CD4-positive, alpha-beta T cell treated with Interleukin-15 for 1 hour (primary cell): ENCODE results near the gene COA7.
"Not testable (repeated sequence)": the region's sequence is repeated elsewhere in the genome, so short reads cannot be mapped to it uniquely, and the experiment has no call there.

Source experiments
- DNase-seq: peaks from one replicate; pipeline ENCODE4 v3.0.0-alpha.2; 2020

COA7 gene

DNA sequence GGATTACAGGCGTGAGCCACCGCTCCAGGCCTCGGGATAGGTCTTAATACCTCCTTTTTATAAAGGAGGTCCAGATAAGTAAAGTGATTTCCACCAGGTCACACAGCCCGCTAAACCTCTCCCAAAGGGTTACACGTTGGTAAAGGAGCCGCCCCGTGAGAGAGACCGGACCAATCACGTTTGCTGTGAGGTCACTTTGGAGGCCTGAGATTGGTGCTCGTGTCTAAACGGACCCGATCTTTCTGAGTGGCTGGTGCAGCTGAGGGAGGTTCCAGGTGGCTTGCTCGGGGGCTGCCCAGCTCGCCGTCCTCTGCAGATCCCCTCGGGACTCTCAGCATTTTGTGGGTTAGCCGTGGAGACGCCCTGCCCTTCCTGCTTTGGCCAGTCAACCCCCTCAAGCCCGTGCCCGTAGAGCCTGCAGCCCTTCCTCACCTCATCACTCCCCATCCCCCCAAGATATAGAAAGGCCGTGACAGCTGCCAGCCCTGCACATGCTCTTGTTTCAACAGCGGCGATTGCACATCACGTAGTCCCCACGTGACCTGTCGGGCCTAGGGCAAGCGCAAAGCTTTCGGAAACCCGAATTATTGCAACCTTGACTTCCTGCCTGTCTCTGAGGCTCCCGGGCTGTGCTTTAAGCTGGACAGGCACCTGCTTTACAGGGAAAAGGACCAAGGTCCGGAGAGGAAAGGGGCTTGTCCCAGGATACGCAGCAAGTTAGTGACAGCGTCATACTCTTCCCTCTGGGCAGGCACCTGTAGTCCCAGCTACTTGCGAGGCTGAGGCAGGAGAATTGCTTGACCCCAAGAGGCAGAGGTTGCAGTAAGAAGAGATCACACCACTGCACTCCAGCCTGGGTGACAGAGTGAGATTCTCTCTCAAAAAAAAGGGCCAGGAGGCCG lies 5.0 kb upstream of the COA7 start:
- peak; percentile 89 for DNase-seq

DNA sequence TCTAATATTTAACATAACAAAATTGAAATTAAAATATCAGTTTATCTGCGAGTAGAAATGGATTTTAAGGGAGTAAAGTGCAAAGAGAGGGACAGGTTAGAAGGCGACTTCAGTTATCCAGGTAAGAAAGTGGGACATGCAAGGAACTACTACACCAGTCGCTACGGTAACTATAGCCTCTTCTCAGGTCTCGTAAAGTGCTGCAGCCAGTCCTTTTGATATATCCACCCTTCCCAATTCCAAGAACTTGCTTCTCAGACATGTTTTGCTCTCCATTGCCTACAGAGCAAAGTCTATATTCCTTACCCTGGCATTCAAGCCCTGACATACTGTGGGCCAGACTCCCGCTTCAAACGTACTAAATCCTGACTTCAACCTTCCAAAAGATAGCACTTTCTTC lies 2.5 kb downstream of the COA7 start:
- DNase-seq, result no peak

DNA sequence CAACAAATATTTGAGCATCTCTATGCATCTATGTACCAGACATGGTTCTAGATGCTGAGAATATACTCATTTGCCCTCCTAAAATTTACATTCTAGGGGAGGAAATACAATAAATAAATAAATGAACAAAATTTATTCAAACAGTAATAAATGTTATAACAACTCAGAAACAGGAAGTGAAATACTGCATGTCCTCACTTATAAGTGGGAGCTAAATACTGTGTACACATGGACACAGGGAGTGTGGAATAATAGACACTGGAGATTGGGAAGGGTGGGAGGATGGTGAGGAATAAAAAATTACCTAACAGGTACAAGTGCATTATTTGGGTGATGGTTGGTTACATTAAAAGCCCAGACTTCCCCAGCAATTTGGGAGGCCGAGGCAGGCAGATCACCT lies 4.3 kb downstream of the COA7 start:
- no peak for DNase-seq

DNA sequence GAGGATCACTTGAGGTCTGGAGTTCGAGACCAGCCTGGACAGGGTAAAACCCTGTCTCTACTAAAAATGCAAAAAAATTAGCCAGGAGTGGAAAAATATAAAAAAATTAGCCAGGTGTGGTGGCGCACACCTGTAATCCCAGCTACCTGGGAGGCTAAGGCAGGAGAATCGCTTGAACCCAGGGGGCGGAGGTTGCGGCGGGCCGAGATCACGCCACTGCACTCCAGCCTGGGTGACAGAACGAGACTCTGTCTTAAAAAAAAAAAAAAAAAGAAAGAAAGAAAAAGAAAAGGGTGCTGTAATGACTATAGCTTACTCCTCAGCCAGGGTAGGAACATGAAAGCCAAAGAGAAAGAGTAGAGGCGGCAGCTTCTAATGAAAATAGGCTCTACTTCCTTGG lies 4.8 kb downstream of the COA7 start:
- not testable (repeated sequence) for DNase-seq

DNA sequence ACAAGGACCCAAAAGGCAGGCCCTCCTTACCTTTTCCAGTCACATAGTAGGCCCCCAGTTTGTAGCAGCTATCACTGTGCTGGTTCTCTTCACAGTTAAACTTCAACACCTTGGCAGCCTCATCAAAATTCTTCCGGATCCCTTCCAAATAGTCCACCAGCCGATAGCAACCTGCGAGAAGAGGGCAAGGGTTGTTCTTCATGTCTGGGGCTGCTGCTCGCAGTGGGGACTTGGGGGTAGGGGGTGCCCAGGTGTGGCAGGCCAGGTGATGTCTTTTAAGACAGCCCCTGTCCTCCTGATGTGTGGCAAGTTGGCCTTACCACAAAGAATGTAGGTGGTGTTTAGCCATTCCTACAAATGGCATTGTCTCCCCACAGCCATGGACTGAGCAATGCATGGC lies 5.5 kb downstream of the COA7 start:
- DNase-seq, result no peak

DNA sequence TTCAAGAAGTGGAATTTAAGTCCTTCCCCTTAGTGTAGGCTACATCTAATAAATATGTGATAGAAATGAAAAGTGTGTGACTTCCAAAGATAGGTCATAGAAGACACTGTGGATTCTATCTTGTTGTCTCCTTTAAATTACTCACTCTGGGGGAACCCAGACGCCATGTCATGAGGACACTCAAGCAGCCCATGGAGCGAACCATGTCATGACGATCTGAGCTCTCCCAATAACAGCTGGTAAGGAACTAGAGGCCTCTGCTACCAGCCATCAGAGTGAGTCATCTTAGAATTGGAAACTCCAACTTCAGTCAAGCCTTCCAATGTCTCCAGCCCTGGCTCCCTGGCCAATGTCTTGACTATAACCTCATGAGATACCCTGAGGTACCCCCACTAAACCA lies 6.3 kb downstream of the COA7 start:
- DNase-seq, result no peak

DNA sequence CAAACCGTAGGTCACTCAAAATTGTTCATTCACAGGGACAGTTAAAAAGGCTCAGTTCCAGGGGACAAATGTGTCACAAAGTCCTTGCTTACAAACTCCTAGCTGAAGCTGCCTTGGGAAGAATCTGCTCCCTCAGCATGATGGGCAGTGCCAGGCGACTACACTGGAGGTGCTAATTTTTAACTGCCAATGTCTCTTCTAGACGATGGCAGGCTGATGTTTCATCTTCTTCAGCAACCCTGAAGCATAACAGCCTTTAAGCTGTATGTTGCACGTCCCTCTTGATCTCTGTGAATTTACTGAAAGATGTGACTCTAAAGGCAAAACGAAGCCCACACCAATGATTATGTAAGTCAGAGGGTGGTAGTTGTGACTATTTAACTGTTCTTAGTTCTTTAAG lies 11.3 kb downstream of the COA7 start:
- DNase-seq, result no peak

DNA sequence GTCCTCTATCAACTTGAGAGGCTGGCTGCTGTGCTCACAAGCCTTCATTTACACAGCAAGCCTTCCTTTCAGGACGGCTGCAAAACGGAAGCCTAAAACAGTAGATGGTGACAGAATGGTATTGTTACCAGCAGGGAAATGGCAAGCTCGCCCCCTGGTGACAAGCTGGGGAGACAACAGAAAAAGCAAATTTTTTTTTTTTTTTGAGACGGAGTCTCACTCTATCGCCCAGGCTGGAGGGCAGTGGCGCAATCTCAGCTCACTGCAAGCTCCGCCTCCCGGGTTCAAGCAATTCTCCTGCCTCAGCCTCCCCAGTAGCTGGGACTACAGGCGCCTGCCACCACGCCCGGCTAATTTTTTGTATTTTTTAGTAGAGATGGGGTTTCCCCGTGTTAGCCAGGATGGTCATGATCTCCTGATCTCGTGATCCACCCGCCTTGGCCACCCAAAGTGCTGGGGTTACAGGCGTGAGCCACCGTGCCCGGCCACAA lies 11.8 kb downstream of the COA7 start:
- peak; percentile 78 for DNase-seq

DNA sequence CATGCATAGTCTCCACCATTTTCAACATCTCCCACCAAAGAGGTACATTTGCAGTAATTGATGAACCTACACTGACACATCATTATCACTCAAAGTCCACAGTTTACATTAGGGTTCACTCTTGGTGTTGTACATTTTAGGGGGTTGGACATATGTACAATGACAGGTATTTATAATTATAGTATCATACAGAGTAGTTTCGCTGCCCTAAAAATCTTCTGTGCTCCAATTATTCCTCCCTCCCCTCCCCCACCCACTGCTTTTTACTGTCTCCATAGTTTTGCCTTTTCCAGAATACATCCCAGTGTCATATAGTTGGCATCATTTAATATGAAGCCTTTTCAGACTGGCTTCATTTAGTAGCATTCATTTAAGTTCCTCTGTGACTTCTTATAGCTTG lies 13.6 kb downstream of the COA7 start:
- no peak for DNase-seq

DNA sequence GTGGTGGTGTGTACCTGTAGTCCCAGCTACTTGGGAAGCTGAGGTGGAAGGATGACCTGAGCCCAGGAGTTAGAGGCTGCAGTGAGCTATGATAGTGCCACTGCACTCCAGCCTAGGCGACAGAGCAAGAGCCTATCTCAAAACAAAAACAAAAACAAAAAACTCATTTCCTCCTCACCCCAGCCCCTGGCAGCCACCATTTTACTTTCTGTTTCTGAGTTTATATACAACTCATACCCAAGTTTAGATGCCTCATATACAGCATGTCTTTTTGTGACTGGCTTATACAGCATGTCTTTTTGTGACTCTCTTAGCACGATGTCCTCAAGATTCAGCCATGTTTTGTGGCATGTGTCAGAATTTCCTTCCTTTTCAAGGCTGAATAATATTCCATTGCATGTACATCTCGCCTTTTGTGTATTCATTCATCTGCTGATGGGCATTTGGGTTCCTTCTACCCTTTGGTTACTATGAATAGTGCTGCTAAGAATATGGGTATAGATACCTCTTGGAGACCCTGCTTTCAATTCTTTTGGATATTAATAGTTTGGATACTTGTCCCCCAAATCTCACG lies 14.7 kb downstream of the COA7 start:
- DNase-seq, result no peak

DNA sequence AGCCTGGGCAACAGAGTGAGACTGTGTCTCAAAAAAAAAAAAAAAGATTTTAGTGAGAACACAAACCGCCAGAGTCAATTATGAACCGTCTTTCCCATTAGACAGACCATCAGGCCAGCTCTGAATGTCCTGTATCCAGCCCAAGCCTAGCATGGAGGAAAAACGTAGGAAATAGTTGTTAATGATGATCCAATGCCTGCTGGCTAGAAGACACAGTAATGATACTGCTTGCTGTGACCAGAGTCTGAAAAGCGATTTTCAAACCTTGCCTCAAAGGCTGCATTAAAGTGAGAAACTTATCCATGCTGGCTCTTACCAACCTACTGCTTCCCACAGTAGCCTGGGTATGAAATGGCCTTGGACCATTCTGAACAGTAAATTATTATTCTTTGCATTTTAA lies 17.0 kb downstream of the COA7 start:
- DNase-seq, result no peak

DNA sequence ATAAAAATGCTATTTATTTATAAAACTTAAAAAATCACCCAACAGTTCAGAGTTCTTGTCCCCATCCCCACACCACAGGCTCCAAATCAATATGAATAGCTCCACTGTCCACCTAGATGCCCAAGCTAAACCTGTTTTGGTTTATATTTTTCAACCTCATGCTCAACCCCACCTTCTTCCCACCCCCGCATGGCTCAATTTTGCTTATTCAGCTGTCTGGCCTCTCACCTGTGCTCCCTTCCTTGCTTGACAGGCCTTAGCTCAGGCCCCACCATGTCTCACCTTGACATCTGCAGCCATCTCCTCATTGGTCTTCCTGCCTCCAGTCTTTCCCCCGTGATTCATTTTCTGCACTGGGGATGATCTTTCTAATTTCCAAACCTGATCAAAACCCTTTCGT lies 17.8 kb downstream of the COA7 start:
- no peak for DNase-seq

DNA sequence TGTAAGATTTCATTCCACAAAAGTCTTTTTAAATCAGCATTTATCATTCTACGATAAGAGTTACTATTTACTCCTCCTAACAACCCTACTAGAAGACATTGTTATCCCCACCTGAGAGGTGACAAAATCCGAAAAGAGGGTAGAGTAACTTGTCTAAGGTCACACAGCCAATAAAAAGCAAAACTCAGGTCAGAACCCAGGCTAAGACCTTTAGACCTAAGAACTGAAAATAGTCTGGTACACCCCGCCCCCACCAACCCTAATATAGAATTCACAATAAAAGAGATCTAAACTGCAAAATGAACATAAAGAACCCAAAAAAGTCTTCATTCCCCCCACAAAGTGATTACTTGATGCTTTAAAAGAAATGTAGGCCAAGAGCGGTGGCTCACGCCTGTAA lies 18.6 kb downstream of the COA7 start:
- DNase-seq, result no peak

DNA sequence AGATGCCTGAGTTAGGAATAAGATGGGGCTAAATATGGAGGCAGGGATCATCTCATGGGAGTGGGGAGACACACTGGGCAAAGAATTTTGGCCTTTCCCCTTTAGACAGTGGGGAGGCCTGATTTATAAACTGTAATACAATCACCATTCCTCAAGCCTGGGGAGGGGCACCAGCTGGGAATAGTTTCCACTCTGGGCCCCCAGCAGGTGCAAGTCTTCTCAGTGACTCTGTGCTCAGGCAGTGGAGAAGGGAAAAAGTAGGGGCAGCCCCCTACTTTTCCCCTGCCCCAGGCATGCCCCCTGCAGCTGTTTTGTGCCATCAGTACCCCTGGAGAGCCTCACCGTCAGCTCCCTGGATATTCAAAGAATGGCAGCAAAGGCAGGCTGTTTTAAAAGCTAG lies 19.1 kb downstream of the COA7 start:
- DNase-seq, result no peak

DNA sequence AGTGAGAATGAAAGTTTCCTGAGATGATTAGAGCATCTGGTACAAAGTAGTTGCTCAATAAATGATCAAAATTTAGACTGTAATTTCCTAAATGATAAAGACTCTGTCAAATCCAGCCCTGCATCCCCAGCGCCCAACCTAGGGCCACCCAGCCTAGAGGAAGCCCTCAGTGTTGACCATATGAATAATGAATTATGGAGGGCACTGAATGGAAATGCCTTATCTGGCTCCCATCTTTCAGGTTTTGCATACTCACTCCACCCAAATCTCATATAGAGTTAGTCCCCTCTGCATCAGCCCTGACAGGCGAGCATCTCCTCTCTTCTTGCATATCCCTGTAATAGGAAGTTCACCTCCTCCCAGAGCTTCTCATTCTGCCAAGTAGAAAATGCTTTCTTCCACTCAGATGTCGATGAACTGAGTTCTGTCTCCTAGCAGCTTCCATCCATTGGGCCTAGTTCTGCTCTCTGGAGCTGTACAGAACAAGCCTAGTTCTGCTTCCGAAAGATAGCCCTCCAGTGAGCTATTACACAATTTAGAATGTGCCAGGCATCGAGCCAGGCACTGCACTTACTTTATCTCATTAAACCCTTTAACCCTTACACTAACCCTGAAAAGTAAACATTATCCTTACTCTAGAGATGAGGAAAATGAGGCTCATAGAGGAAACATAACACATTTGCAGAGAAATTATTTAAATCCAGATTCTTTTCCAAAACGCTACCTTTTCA lies 20.9 kb downstream of the COA7 start:
- no peak for DNase-seq

DNA sequence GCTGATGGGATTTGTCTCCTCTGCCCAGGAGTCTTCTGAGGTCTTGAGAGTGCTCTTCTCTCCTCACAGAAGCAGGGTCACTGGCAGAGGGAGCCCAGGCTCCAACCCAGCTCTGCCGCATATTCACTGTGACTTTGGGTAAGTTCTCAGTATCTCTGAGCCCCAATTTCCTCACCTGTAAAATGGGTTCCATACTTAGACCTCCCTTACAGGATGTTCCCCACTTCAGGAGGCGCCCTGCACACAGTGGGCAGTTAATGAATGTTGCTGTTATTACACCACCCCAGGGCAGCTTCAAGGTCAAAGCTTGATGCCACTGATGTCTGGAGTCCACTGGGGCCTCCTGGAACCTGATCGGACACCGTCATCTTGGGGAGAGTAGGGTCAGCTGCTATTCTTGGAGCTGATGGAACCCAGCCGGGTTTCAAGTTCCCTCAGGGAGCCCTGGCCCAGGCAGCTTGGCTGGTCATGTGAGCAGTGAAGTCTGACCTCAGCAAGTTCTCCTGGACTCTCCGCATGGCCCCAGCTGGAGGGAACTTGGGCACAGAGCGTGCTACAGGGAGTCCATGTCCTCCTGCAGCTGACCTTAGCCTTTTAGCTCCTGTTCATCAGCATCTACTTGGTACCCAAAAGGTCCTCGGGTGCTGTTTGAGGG lies 21.8 kb downstream of the COA7 start:
- DNase-seq, result no peak

DNA sequence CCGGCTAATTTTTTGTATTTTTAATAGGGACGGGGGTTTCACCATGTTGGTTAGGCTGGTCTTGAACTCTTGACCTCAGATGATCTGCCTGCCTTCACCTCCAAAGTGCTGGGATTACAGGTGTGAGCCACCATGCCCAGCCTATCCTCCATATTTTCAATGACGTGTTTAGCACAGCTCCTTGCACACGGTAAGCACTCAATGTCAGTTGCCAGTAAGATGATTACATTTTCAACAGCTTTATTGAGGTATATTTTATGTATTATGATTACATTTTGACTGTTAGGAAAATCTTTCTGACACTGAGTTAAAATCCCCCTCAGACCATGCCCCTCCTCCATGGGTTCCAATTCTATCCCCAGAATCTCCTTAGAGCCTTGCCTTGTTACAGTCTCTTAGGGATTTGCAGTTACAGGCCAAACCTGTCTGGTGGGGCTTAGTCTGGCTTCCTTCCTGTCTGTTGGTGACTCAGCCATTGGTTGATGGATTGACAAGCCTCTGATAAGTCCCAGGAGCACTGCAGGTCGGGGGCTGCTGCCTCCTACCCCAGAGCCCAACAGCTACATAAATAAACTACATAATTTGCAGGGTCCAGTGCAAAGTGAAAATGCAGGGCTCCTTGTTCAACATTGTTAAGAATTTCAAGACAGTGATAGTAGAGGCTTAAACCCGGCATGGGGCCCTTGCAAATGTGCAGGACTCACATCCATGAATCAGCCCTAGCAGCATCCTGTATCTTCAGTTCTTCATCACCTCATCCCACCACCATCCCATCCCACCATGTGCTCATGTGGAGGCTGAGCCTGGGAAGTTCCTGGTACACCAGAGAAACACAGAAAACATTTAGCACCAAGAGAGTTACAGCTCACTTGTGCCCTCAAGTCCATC lies 23.4 kb downstream of the COA7 start:
- DNase-seq, result no peak

DNA sequence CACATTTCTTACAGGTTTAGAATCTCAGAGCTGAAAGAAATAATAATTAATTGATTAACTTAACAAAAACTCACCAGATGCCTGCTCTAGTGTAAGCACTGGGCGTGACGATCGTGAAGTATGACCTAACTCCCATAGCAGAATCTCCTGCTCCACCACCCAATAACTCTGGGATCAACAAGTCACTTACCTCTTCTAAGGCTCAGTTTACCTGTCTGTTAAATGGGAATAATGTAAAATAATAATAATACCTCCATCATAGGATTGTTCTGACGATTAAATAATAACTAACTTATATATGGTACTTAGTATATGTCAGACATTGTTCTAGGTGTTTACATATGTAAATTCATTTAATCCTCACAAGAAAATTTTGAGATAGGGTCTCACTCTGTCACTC lies 24.6 kb downstream of the COA7 start:
- no peak for DNase-seq

DNA sequence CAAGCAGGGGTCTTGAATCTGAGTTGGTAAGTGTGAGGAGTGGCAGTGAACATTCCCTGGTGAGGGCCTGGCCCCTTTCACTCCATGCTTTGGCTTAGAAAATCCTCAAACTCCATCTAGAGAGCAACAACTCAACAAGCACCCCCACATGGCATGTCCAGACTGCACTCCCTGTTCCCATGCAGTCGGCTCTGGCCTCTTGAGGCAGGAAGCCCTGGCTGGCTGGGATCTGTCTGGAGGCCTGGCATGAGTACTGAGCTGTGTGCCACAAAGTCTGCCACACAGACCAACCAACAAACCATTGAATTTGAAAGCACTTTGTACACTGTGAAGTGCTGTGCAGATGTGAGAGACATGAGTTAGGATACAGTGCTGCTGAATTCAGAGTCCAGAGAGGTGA lies 25.2 kb downstream of the COA7 start:
- DNase-seq, result no peak

DNA sequence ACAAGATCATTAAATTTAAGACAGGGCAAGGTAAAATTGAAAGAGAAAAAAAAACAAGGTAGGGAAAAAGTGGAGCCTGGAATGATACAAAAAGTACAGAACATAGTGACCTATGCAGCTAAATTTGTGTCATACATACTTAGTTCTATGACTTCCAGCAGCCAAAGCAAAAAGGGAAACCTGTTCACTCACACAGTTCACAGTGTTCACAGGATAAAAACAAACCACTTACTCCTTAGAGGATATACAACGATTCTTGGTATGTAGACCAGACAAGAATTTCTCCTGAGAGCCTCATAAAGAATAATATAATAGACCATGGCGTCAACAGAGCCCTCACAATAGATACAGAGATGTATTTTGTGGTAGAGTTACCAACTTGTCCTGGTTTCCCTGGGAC lies 27.5 kb downstream of the COA7 start:
- no peak for DNase-seq

DNA sequence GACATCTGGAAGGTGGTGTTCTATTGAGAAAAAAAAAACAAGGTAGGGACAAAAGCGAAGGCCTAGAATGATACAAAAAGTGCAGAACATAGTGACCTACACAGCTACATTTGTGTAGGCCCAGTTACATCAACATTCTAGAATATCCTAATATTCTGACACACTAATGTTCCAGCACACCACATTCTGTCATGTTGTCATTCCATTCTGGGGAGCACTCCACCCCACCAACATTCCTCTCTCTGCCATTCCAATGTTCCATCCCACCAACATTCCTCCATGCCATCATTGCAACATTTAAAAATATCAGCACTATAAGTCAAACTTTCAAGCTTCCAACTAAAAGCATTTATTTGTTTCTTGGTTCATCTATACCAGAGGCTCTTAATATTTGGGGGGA lies 28.5 kb downstream of the COA7 start:
- DNase-seq, result no peak

DNA sequence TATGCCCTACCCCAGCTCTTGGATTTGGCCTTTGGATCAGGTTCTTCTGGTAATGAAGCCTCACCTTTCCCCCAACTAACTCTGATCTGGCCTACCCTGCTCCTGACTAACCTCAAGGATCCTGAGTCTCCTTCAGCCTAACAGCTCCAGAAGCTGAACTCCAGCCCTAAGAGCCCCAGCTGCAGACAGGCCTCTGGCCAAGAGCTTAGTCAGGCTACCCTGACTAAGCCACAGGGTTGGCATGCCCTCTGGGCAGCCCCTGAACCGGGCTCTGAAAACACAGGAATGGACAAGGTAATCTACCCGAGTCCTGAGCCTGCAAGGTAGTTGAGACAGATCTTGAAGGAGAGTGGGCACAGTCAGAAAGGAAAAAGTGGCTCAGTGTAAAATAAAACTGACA lies 29.4 kb downstream of the COA7 start:
- no peak for DNase-seq
